ENCODE measurements around the gene TMEM134.

Gene TMEM134

DNA sequence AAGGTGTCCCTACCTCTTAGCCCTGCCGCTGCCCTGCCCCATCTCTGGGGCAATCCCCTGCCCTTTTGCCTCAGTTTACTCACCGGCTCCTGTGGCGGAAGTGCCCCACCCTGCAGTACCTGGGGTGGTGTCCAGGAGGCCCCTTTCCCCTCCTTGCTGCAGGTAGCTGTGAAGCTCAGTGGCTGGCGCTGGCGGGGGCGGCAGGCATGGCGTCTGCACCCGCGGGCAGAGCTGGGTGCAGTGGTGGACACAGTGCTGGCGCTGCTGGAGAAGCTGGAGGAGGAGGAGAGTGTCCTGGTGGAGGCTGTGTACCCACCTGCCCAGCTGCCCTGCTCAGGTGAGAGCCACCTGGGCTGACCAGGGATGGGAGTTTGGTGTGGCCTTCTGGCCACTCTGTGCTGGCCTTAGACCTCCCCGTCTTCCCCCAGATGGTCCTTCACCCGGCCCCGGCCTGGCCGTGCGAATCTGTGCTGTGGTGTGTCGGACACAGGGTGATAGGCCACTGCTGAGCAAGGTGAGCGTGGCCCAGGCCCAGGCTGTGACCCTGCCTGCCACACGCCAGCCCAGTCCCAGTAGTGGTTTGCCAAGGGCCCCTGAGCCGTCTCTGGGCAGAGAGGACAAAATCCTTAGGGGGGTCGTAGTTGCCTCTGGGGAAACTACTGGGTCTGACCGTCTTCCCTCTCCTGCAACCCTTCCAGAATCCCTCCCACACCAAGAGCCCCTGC is 49.6 kb downstream of the TMEM134 start:
- no peak for DNase-seq

DNA sequence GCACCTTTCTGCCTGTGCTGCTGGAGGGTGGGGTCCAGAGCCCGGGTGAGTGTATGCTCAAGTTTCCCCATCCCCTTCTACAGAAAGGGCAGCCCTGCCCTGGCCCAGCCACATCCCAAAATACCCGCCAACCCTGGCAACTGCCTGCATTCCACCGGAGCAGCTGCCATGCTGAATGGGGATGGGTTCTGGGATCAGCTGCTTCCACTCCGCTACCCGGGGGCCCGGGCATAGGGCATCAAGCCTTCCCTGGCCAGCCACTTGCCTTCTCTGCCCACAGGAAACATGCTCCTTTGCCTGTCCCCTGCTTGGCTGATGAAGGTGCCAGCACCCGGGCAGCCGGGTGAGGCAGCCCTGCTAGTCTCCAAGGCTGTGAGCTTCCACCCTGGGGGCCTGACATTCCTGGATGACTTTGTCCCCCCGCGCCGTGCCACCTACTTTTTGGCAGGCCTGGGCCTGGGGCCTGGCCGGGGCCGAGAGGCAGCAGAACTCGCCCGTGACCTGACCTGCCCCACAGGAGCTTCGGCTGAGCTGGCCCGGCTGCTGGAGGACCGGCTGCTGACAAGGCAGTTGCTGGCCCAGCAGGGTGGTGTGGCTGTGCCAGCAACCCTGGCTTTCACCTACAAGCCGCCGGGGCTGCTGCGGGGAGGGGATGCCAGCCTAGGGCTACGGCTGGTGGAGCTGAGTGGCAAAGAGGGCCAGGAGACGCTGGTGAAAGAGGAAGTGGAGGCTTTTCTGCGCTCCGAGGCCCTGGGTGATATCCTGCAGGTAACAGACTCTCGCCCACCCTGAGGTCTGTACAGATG is 50.4 kb downstream of the TMEM134 start:
- DNase-seq: no peak

DNA sequence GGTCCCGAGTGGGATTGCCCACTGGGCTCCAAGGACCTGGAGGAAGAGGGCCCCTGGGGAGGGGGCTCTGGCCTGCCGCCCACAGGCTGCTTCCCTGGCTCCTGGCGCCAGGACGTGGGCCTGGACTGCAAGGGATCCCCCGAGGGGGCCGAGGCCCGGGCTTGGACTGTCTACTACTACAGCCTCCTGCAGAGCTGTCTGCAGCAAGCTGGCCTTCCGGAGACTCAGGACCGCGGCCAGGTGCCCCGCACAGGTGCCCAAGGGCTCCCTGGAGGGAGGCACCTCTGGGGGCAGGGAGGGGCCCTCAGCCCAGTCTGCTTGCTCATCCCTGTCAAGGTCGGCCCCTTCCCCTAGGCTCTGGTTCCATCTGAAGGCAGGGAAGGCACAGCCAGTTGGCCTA is 51.6 kb downstream of the TMEM134 start:
- no peak for DNase-seq

DNA sequence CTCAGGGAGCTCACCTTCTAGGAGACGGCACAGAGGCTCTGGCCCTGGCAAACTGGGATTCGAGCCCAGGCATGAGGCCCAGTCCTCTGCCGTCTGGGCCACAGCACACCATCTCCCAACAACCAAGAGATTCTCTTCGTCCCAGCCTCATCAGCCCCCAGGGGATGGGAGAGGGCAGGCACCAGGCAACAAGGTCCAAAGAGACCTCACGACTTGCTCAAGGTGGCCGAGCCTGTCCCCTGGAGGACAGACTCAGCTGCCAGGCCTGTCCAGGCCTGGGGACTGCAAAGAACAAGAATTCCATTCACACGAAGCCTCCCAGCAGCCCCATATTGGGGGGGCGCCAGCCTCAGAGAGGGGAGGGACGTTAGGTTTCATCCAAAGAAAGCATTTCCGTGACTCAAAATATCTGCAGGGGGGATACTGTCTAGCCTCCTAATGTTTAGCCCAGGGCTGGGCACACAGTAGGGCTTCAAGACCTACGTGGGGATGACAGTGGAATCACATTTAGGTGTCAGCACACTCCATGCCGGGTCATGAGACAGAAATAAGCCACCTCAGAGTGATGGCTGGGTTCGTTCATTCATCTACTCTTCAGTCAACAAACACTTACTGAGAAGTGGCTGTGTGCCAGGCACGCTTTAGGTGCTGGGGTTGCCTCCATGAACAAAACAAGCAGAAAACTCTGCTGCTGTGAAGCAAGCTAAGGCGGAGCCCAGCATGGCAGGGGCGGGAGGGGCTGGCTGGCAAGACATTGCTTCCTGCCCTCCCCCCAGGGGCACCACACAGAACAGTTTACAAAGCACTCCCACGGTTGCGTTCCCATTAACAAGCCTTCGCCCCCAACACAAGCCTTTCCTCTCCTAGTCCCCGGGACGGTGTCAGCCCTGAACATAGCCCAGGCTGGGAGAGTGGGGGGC is 52.4 kb downstream of the TMEM134 start:
- peak; percentile 74 for DNase-seq

DNA sequence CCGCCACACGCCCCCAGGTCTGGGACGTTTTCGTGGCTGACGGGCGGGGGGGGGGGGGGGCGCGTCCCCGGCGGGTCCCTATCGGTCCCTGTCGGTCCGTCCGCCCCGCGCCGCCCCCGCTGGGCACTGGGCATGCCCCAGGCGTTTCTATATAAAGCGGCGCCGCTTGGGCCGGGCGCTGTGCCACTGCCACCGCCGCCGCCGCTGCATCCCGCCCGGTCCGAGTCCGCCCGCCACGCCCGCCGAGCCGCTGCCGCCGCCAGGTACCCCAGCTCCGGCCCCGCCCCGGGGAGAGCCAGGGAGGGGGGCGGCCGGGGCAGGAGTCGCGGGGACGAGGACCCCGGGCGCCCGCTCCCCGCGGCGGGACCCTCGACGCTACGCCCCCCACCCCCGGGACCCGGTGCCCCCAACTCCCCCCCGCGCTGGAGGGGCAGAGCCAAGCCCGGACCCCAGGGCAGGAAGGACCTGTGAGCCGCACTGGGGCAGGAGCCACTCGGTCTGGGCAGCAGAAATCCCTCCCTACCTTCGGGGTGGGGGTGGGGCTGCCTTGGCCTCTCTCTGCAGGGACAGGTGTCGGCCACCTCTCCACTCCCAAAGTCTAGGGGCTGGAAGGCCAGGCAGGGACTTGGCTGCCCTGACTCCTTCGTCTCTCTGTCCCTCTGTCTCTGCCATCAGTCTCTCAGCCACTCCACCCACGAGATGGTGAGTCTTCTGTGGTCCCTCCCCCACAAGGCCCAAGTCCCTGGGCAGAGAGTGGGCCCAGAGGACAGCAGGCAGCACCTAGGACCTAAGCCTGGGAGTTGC is 53.3 kb downstream of the TMEM134 start, which contains the start of gene CARNS1:
TSS of gene CARNS1 (plus strand) at position 178 of the 804 bp plus-strand sequence. CDS start at position 700, 522 bp downstream.
- DNase-seq: no peak

DNA sequence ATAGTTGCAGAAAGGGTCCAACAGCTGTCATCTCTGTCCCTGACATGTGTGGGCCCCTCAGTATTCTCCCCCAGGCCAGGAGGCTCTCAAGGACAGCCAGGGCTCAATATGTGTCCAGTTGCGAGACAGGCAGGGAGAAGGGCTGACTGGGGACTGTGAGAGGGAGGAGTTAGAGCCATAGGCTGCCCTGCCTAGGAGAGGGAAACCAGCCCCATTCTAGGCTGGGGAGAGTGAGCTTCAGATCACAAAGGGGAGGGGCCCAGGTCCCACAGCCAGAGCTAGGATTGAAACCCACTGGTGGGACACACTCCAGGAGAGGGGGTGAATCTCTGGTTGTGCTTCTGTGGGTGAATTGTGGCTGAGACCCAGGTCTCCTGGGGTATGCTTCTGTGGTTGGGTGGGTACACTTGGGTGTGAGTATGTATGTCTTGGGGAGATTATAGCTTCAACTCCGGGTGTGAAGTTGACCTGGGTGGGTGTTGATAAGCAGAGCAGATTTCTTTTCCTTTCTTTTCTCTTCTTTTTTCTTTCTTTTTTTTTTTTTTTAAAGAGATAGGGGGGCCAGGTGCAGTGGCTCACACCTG is 55.7 kb downstream of the TMEM134 start:
- DNase-seq: no peak

DNA sequence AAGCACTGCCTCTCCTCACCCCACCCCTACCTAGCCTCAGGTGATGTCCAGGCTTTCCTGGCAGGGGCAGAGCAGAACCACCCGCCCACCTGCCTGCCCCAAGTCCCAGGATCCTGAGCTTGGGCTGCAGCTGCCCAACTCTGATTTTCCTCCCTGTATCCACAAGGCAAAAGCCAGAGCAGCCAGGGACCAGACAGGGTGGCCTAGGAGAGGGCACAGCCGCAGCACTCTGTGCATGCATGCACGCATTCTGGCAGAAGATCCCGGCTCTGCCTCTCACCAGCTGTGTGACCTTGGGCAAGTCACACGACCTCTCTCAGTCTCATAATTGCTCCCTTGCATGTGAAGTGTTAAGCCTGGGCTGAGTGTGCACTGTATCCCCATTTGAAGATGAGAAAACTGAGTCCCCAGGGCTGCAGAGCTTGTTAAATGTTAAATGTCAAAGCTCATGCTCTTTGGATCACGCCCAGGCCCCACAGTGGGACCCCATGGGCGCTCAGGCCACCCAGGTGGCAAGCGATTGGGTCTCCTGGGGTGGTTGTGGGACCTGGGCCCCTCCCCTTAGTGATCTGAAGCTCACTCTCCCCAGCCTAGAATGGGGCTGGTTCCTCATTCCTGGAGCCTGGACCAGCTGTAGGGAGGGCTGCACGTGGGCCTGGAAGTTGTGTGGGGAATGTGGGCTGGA is 56.4 kb downstream of the TMEM134 start:
- DNase-seq: no peak

DNA sequence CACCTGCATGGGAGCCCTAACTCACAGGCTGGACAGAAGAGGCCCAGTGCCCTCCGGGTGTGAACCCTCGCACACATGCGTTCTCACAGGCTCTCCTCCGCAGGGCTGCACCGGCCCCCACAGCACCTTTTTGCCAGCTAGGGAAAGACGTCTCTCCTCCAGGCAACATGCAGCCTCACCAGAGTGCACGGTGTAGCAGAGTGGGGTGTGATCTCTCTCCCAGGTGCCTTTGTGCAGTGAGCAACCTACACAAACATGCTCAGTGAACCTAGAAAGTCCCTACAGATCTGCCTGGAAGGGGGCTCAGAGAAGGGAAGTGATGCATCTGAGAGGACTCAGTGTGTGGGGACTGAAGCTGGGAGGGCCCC is 57.3 kb downstream of the TMEM134 start:
- no peak for DNase-seq
